ENCODE measurements around the gene RFPL1. TPM values are rescaled to one million over a fixed set of nuclear protein-coding genes. Genes with fewer than 3 reads are reported as not detected.
"Not testable (repeated sequence)": the region's sequence is repeated elsewhere in the genome, so short reads cannot be mapped to it uniquely, and the experiment has no call there.

RFPL1 gene
- total RNA-seq, 6 donors from 2014 or later = not detected

GRCh38 chr22:29487426-29487986 lies 49.1 kb downstream of the RFPL1 start:
- Histone ChIP-seq H3K4me3 (no peak overlapping the region), H3K9me3 (no peaks in the 10 kb centered on the region), H3K27me3 (no peaks in the 10 kb centered on the region), H3K4me1 (no peaks in the 10 kb centered on the region), H3K36me3 (no peaks in the 10 kb centered on the region), H3K27ac (no peak overlapping the region)
- WGBS, 2 donors = 85 to 86% methylated on average over 6 of the region's 6 CpGs
- TF ChIP-seq CTCF (IDR thresholded peaks at IDR 0.05) = no peak
- TF ChIP-seq EP300 (IDR thresholded peaks at IDR 0.05) = no peak
- no peak for TF ChIP-seq POLR2AphosphoS5 (IDR thresholded peaks at IDR 0.05)
- TF ChIP-seq POLR2A (IDR thresholded peaks at IDR 0.05) = no peak
- ATAC-seq (ENCODE audit: low FRiP score in 2 of 2) (no peak), DNase-seq (no peak)

- H3K4me1 ChIP-seq; H3K36me3 ChIP-seq; ATAC-seq (ENCODE audit: low FRiP score in 2 of 2); H3K9me3 ChIP-seq; DNase-seq; H3K27me3 ChIP-seq; H3K4me3 ChIP-seq; H3K27ac ChIP-seq: not testable (repeated sequence)
- WGBS, 2 donors = 68 to 74% methylated on average over 8 of the region's 8 CpGs
Observed at GRCh38 chr22:29489127-29489780, 50.9 kb downstream of the RFPL1 start.

- Histone ChIP-seq H3K4me3 (no peak overlapping the region), H3K27me3 (no peaks in the 10 kb centered on the region), H3K9me3 (no peaks in the 10 kb centered on the region), H3K27ac (no peak overlapping the region), H3K4me1 (no peaks in the 10 kb centered on the region), H3K36me3 (no peaks in the 10 kb centered on the region)
- ATAC-seq (ENCODE audit: low FRiP score in 2 of 2) (no peak), DNase-seq (no peak)
- 87 to 94% methylated on average over 5 to 6 of the region's 6 CpGs for WGBS, 2 donors
- no peak for TF ChIP-seq CTCF (IDR thresholded peaks at IDR 0.05)
- TF ChIP-seq POLR2A (IDR thresholded peaks at IDR 0.05) = no peak
- no peak for TF ChIP-seq POLR2AphosphoS5 (IDR thresholded peaks at IDR 0.05)
- no peak for TF ChIP-seq EP300 (IDR thresholded peaks at IDR 0.05)
Observed at GRCh38 chr22:29491012-29491411, 52.6 kb downstream of the RFPL1 start.

Small RNA genes within 50 kb of the gene (small RNA-seq; reads per million reads assigned to genes)
- 0 reads per million in 4 donors for gene AC000041.1

Other genes with a start within 250 kb of the RFPL1 start
- 10 to 100 TPM in 2 of 6 donors, 1 to 10 TPM in 4; 2.1 to 31.6 (median 8.4) TPM for gene EMID1, start 232.7 kb upstream of the RFPL1 start, total RNA-seq
- gene RHBDD3, start 170.6 kb upstream of the RFPL1 start, total RNA-seq = 10 to 100 TPM; 17.3 to 47.1 (median 27.9) TPM
- 100 to 1,000 TPM; 156 to 293 (median 183) TPM for gene EWSR1, start 170.3 kb upstream of the RFPL1 start, total RNA-seq
- 10 to 100 TPM; 14.4 to 63.4 (median 36.1) TPM for gene GAS2L1, start 131.9 kb upstream of the RFPL1 start, total RNA-seq
- 10 to 100 TPM in 1 of 6 donors, 1 to 10 TPM in 5; 1.2 to 33.5 (median 2.0) TPM for gene RASL10A, start 122.9 kb upstream of the RFPL1 start, total RNA-seq
- gene AP1B1, start 50.0 kb upstream of the RFPL1 start, total RNA-seq = 100 to 1,000 TPM in 1 of 6 donors, 10 to 100 TPM in 5; 44.7 to 162 (median 80.7) TPM
- gene NEFH, start 41.6 kb downstream of the RFPL1 start, total RNA-seq = under 1 TPM in 3 of 6 donors, not detected in 3; 0.26 to 0.94 (median 0.46) TPM
- gene THOC5, start 115.2 kb downstream of the RFPL1 start, total RNA-seq = 100 to 1,000 TPM in 1 of 6 donors, 10 to 100 TPM in 5; 30.1 to 126 (median 57.4) TPM
- gene NIPSNAP1, start 142.5 kb downstream of the RFPL1 start, total RNA-seq = 10 to 100 TPM; 16.8 to 32.8 (median 21.8) TPM
- 10 to 100 TPM; 31.2 to 43.8 (median 41.3) TPM for gene NF2, start 165.1 kb downstream of the RFPL1 start, total RNA-seq

Data from upper lobe of left lung (tissue), 6 donors.